Measurements from ENCODE around the gene UGT1A9. TPM values are rescaled to one million over a fixed set of nuclear protein-coding genes. Genes with fewer than 3 reads are reported as not detected.
A peak's percentile ranks its signal among the peaks of the same experiment; 100 is the strongest.

UGT1A9 gene
- total RNA-seq, 1 donor from 2014 or later, result 0.10 TPM

GRCh38 chr2:233803994-233804393 lies 132.3 kb downstream of the UGT1A9 start:
- Mint-ChIP-seq H3K4me3 (ENCODE audit: unreplicated experiment) (no peak overlapping the region), H3K27ac (ENCODE audit: unreplicated experiment) (no peak overlapping the region), H3K4me1 (ENCODE audit: low read depth) (peaks cover 4% of the 10 kb centered on the region), H3K36me3 (ENCODE audit: low read depth) (peaks cover 2% of the 10 kb centered on the region), H3K27me3 (ENCODE audit: low read depth) (peaks cover 26% of the 10 kb centered on the region), H3K9me3 (ENCODE audit: low read depth) (peaks cover 5% of the 10 kb centered on the region)
- DNase-seq (ENCODE audit: low spot score), result no peak
- TF ChIP-seq CTCF (IDR thresholded peaks at IDR 0.05), result no peak

- Mint-ChIP-seq H3K36me3 (ENCODE audit: low read depth) (no peaks in the 10 kb centered on the region), H3K9me3 (ENCODE audit: low read depth) (no peaks in the 10 kb centered on the region), H3K4me1 (ENCODE audit: low read depth) (no peaks in the 10 kb centered on the region), H3K4me3 (ENCODE audit: unreplicated experiment) (no peak overlapping the region), H3K27ac (ENCODE audit: unreplicated experiment) (no peak overlapping the region), H3K27me3 (ENCODE audit: low read depth) (peaks cover 32% of the 10 kb centered on the region)
- no peak for TF ChIP-seq CTCF (IDR thresholded peaks at IDR 0.05)
- DNase-seq (ENCODE audit: low spot score), result peak; percentile 75
These were observed 135.6 kb downstream of the UGT1A9 start for GRCh38 chr2:233807215-233807865.

- DNase-seq (ENCODE audit: low spot score), result no peak
- Mint-ChIP-seq H3K9me3 (ENCODE audit: low read depth) (no peaks in the 10 kb centered on the region), H3K4me3 (ENCODE audit: unreplicated experiment) (no peak overlapping the region), H3K27me3 (ENCODE audit: low read depth) (peaks cover 26% of the 10 kb centered on the region), H3K27ac (ENCODE audit: unreplicated experiment) (no peak overlapping the region), H3K36me3 (ENCODE audit: low read depth) (no peaks in the 10 kb centered on the region), H3K4me1 (ENCODE audit: low read depth) (peaks cover 2% of the 10 kb centered on the region)
- no peak for TF ChIP-seq CTCF (IDR thresholded peaks at IDR 0.05)
These were observed 136.6 kb downstream of the UGT1A9 start for GRCh38 chr2:233807966-233808935.

DNA sequence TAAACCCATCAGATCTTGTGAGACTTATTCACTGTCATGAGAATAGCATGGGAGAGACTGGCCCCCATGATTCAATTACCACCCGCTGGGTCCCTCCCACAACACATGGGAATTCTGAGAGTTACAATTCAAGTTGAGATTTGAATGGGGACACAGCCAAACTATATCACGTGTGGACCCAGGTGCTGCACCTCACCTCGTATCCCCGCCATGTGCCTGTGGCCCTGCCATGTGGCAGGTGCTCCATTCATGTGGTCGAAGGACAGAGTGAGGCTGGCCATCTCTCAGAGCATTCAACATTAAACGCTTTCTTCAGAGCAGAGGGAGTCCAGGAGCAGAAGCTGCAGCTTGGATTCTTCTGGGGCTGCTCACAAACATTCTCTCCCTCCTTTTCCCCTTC lies 138.7 kb downstream of the UGT1A9 start:
- peaks cover 15% of the 10 kb centered on the region for H3K27me3 Mint-ChIP-seq (ENCODE audit: low read depth)
- no peak overlapping the region for H3K27ac Mint-ChIP-seq (ENCODE audit: unreplicated experiment)
- no peak for TF ChIP-seq CTCF (IDR thresholded peaks at IDR 0.05)
- no peak overlapping the region for H3K4me3 Mint-ChIP-seq (ENCODE audit: unreplicated experiment)
- no peaks in the 10 kb centered on the region for H3K36me3 Mint-ChIP-seq (ENCODE audit: low read depth)
- H3K4me1 Mint-ChIP-seq (ENCODE audit: low read depth), result peaks cover 2% of the 10 kb centered on the region
- no peaks in the 10 kb centered on the region for H3K9me3 Mint-ChIP-seq (ENCODE audit: low read depth)
- no peak for DNase-seq (ENCODE audit: low spot score)

DNA sequence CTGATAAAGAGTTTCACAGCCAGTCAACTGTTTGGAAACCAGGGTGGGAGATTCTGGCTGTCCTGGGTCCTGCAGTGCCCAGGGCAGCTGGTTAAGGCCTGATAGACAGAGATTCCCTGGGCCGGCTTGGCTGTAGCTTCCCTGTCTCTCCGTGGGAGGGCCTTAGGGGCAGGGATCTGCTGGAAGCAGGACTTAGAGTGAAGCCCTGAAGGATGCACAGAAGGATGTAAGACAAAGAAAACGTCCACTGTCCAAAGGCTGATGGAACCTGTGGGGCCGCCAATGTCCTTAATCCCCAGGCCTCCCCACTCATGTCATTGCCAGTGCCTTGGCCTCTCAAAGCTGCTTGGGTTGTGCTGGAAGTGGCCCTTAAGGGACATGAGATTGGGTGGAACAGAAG lies 139.4 kb downstream of the UGT1A9 start:
- H3K4me1 Mint-ChIP-seq (ENCODE audit: low read depth), result peaks cover 8% of the 10 kb centered on the region
- no peak overlapping the region for H3K4me3 Mint-ChIP-seq (ENCODE audit: unreplicated experiment)
- no peak for TF ChIP-seq CTCF (IDR thresholded peaks at IDR 0.05)
- no peaks in the 10 kb centered on the region for H3K9me3 Mint-ChIP-seq (ENCODE audit: low read depth)
- H3K36me3 Mint-ChIP-seq (ENCODE audit: low read depth), result no peaks in the 10 kb centered on the region
- H3K27ac Mint-ChIP-seq (ENCODE audit: unreplicated experiment), result no peak overlapping the region
- peaks cover 12% of the 10 kb centered on the region for H3K27me3 Mint-ChIP-seq (ENCODE audit: low read depth)
- peak; percentile 52 for DNase-seq (ENCODE audit: low spot score)
